MV-4-11 (cell line): ENCODE results near the gene ZEB2.

Experiments
- DNase-seq: peaks from one replicate; lab custom pipeline; 2025; lab: John Stamatoyannopoulos, UW

ZEB2 gene

DNA sequence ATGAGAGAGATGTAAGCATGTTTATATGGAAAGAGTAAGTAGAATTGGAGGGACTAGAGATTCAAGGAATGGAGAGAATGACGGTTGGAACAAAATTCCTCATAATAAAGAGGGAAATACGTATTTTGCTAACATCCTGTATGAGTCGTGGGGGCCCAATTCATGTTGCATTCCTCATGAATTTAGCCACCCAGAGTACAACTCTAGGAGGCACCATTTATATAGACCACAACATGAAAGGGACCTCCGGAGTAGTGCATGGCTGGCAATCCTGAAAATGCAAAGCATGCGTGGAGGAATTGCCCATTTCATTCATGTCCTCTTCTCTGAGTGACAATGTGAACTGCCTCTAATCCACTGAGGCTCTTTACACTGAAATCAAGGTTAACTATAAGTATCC is 168.2 kb downstream of the ZEB2 start:
- DNase-seq, result no peak

DNA sequence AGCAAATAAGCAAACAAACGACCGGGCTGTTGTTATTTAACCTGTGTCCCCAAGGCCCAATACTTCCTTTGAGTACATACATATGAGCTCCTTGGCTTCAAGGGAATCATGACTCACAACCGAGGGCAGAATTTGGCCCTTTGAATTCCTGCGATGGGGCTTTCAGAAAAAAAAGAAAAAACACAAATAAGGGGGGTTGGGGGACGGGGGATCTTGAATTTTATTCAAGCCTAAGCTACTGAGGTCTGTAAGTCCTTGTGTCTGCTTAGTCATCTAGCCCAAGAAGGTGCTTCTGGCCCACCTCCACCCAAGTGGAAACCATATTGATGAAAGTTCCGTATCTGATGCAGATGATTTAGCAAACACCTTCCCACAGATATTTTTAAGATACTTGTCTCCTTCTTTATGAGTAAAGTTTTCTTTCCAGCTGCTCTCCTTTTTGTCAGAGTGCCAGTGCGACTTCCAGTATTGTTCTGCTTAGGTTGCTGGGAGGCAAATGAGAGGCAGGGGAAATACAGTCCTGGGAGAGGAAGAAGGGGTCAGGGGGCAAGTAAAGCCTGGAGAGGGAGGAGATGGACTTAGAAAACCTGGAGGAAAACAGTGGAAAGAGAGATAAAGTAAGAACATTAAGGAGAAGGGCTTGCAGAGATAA is 169.6 kb downstream of the ZEB2 start:
- no peak for DNase-seq

DNA sequence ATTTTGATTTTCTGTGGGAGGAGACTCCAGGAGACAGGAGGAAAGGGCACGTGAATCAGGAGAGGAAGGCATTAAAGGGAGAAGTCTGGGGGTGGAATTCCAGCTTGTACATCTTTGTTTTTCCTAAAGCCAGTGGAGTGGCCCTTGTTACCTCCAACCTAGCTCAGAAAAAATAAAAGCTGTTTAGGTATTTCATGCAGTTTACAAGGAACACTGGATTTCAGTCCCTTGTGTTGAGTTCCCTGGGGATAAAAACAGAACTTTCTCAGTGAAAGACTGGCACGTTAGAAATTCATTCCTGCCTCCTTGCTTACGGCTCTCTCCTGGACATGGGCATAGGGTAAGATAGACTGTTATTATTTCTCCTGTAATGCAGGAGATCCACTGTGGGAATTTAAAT is 170.2 kb downstream of the ZEB2 start:
- DNase-seq, result no peak

DNA sequence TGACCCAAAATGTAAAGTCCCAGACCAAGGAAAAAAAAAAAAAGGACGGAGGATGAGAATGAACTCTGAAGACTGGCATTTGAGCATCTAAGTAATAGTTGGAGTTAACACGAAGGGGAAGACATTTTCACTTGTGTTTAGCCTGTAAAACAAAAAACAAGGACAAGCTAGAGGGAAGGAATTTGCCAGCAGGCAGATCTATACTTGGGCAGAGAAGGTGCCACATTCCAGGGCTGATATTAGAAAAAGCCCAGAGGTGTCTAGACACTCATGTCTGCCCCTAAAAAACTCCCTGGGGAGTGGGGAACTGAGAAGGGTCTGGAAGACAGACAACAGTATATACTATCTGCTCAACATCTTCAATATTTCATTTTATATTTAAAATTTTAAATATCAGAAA is 171.1 kb downstream of the ZEB2 start:
- no peak for DNase-seq

DNA sequence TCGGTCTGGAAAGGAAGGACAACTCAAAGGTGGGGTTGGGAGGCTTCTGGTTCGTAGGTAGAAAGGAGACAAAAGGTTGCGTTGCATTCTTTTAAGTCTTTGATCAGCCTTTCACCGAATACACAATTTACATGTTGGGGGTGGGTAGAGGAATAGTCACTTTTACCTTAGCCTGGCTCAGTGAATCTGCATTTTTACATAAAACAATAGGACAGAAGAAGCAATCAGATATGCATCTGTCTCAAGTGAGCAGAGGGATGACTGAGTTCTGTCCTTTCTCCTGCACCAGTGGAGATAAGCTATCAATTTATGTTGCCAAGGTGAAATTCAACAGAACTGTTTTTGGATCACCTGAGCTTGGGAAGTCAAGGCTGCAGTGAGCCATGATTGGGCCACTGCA is 173.7 kb downstream of the ZEB2 start:
- no peak for DNase-seq

DNA sequence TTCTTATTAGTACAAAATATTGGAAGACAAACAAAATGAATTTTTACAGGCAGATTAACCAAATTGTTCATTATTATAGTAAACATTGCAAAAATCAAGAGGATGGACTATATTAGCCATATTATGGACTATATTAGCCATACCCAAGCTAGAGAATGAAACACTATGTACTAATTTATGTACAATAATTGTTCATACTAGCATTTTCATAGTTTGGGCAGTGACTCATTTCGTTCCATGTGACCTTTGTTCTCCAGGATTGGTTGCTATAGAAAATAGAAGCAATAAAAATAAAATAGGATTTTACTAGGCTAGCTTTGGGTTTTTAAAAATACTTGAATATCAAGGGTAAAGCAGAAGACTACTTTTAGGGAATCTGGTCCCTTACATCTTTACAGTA is 176.8 kb downstream of the ZEB2 start:
- DNase-seq, result no peak

DNA sequence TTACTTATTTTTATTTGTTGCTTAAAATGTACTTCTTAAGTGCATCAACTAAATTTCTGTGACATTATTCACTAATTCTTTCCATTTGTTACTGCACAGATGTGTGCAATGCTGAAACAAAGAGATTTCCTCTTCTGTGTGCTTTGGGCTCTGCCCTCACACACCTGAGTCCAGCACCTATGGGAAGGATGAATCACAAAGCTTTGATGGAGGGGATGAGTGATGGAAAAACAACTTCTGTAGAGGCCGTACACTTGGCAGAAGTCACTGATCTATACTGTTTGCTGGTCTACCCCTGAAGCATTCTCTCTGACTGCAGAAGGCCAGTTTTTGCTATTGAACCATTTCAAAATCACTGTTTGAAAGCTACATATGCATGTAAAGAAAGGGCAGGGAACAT is 178.4 kb downstream of the ZEB2 start:
- DNase-seq, result no peak

DNA sequence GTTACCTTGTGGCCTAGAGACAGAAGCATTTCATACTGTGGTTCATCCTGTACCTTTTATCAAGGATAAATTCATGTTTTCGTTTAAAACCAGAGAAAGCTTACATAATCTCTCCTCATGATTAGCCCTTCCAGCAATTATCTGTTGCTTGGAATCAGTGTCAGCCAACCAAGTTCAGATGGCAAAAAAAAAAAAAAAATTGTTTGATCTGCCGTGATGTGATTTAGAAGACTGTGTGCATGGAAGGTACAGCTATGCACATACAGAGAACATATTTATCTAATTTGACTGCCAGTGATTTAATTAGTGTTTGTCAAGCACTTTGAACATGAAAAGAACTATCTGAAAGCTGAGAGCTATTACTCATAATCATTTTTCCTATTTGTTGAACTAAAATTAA is 180.9 kb downstream of the ZEB2 start:
- no peak for DNase-seq

DNA sequence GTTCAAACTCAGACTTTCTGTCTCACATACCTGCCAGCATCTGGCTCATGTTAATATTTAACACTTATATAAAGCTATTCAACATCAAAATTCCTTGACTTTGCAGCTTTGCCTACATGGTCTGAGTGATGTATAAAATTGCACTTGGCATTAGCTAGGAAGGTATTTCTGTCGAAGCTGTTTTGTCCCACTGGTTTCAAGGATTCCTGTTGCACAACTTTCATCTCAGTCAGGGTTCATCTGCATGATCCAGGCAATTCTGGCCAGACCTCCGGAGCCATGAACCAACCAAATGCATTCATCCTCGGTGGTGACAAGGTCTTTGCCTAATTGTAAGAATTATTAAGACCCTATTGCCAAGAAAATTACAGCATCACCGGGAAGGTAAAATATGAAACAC is 185.4 kb downstream of the ZEB2 start:
- DNase-seq, result no peak
